Ishikawa (cell line): ENCODE results near the gene HSF5.
A peak's percentile ranks its signal among the peaks of the same experiment; 100 is the strongest.

ENCODE experiments used
- CEBPB ChIP-seq: IDR thresholded peaks from 2 replicates; pipeline ENCODE4 v1.6.1; 2012
- EGR1 ChIP-seq: IDR thresholded peaks from 2 replicates; pipeline ENCODE4 v1.6.1; 2012
- EP300 ChIP-seq: IDR thresholded peaks from 2 replicates; pipeline ENCODE4 v1.6.1; 2012; ENCODE audit warnings: borderline replicate concordance
- FOXM1 ChIP-seq: IDR thresholded peaks from 2 replicates; pipeline ENCODE4 v1.6.1; 2012; ENCODE audit warnings: low read depth, borderline replicate concordance
- NFIC ChIP-seq: IDR thresholded peaks from 2 replicates; pipeline ENCODE4 v1.6.1; 2012
- RAD21 ChIP-seq: IDR thresholded peaks from 2 replicates; pipeline ENCODE4 v1.6.1; 2012; ENCODE audit warnings: low read depth
- TAF1 ChIP-seq: IDR thresholded peaks from 2 replicates; pipeline ENCODE4 v1.6.1; 2012; ENCODE audit warnings: low read depth, mild to moderate bottlenecking
- TCF12 ChIP-seq: IDR thresholded peaks from 2 replicates; pipeline ENCODE4 v1.6.1; 2012; ENCODE audit warnings: low read depth
- TEAD4 ChIP-seq: IDR thresholded peaks from 2 replicates; pipeline ENCODE4 v1.6.1; 2012
- YY1 ChIP-seq: IDR thresholded peaks from 2 replicates; pipeline ENCODE4 v1.6.1; 2012; ENCODE audit warnings: low read depth
- ZBTB7A ChIP-seq: IDR thresholded peaks from 2 replicates; pipeline ENCODE4 v1.6.1; 2012; ENCODE audit warnings: low read depth
- TF ChIP-seq, protein P1 (sequence below): IDR thresholded peaks from 2 replicates; pipeline ENCODE4 v1.6.1; 2012; ENCODE audit warnings: low read depth, mild to moderate bottlenecking
- TF ChIP-seq, protein P2 (sequence below): IDR thresholded peaks from 2 replicates; pipeline ENCODE4 v1.6.1; 2012
- TF ChIP-seq, protein P3 (sequence below): IDR thresholded peaks from 2 replicates; pipeline ENCODE4 v1.6.1; 2012

Gene HSF5

GRCh38 chr17:58535431-58535830 lies 47.2 kb upstream of the HSF5 start:
- no peak for TF ChIP-seq TCF12
- no peak for TF ChIP-seq RAD21
- no peak for TF ChIP-seq EP300
- no peak for TF ChIP-seq EGR1

DNA sequence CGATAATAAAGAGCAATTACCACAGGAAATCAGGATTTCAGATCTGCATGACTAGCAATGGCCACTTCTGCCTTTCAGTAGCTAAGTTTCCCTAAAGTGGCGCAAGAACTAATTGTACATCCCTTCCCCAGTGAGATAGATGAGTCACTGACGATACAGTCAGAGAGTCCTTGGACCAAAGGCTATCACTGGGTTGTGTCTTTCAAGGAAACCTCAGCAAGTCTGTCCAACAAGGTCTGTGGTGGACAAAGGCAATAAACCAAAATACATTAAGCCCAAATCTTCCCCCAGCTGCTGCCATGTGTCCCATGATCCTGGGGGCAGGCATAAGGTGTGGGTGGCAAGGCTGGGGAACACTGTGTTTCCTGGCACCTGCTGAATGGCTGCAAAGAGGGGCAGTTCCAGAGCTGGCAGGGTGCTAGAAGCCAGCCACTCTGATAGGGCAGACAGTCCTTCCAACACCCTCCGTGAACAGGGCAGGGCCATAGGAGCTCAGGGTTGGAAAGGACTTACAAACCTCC lies 46.8 kb upstream of the HSF5 start:
- no peak for TF ChIP-seq RAD21
- TF ChIP-seq TAF1: no peak
- no peak for TF ChIP-seq ZBTB7A
- TF ChIP-seq TCF12: no peak
- TF ChIP-seq TEAD4: no peak
- TF ChIP-seq EGR1: no peak
- TF ChIP-seq CEBPB: no peak
- no peak for TF ChIP-seq YY1
- TF ChIP-seq, protein P1, sequence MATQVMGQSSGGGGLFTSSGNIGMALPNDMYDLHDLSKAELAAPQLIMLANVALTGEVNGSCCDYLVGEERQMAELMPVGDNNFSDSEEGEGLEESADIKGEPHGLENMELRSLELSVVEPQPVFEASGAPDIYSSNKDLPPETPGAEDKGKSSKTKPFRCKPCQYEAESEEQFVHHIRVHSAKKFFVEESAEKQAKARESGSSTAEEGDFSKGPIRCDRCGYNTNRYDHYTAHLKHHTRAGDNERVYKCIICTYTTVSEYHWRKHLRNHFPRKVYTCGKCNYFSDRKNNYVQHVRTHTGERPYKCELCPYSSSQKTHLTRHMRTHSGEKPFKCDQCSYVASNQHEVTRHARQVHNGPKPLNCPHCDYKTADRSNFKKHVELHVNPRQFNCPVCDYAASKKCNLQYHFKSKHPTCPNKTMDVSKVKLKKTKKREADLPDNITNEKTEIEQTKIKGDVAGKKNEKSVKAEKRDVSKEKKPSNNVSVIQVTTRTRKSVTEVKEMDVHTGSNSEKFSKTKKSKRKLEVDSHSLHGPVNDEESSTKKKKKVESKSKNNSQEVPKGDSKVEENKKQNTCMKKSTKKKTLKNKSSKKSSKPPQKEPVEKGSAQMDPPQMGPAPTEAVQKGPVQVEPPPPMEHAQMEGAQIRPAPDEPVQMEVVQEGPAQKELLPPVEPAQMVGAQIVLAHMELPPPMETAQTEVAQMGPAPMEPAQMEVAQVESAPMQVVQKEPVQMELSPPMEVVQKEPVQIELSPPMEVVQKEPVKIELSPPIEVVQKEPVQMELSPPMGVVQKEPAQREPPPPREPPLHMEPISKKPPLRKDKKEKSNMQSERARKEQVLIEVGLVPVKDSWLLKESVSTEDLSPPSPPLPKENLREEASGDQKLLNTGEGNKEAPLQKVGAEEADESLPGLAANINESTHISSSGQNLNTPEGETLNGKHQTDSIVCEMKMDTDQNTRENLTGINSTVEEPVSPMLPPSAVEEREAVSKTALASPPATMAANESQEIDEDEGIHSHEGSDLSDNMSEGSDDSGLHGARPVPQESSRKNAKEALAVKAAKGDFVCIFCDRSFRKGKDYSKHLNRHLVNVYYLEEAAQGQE: no peak
- no peak for TF ChIP-seq NFIC

- TF ChIP-seq, protein P2, sequence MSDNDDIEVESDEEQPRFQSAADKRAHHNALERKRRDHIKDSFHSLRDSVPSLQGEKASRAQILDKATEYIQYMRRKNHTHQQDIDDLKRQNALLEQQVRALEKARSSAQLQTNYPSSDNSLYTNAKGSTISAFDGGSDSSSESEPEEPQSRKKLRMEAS: no peak
- TF ChIP-seq CEBPB: no peak
Measured at GRCh38 chr17:58534331-58534730, 46.1 kb upstream of the HSF5 start.

- TF ChIP-seq, protein P3, sequence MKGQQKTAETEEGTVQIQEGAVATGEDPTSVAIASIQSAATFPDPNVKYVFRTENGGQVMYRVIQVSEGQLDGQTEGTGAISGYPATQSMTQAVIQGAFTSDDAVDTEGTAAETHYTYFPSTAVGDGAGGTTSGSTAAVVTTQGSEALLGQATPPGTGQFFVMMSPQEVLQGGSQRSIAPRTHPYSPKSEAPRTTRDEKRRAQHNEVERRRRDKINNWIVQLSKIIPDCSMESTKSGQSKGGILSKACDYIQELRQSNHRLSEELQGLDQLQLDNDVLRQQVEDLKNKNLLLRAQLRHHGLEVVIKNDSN: no peak
Measured at GRCh38 chr17:58533616-58534188, 45.5 kb upstream of the HSF5 start.

DNA sequence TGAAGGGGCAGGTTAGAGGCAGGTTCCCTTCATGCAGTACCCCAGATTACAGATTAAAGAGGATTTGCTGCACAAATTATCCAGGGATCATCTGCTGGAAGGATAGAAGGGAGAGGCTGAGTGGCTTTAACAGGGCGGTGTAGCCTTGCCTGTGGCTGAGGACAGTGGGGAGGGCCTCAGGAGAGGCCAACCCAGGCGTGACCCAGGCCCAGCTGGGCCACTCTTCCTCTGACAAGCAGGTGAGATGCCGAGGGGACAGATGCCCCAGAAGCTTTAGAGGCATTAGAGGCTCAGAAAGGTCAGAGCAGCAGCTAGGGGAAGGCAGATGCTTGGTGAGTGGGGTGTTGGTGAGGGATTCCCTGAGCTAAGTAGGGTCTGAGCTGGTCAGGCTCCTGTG lies 44.3 kb upstream of the HSF5 start:
- TF ChIP-seq TAF1 (no peak), NFIC (no peak), CEBPB (no peak), FOXM1 (no peak)
- TF ChIP-seq, protein P2: no peak
- TF ChIP-seq, protein P1: no peak

GRCh38 chr17:58531661-58532554 lies 43.7 kb upstream of the HSF5 start:
- TF ChIP-seq FOXM1: no peak
- no peak for TF ChIP-seq TCF12
- TF ChIP-seq, protein P1: peak; percentile 50; the same call in 1 of the 2 replicates
- TF ChIP-seq EP300: no peak
- TF ChIP-seq, protein P3: no peak
- TF ChIP-seq CEBPB: no peak
